Bone marrow (tissue), 2 donors: ENCODE results near the gene PLAC1.
A peak's percentile ranks its signal among the peaks of the same experiment; 100 is the strongest.

Source experiments
- DNase-seq, 2 donors: peaks; one replicate each; lab custom pipeline; 2025; lab: John Stamatoyannopoulos, UW

PLAC1 gene

GRCh38 chrX:134658002-134658759 lies at the start of gene PLAC1:
PLAC1 (minus strand) TSS chrX:134658471; CDS start chrX:134566682, 91,789 bp downstream.
- DNase-seq = no peak

- no peak for DNase-seq
Observed at GRCh38 chrX:134706138-134706537, 47.9 kb upstream of the PLAC1 start.

- no peak for DNase-seq
Observed at GRCh38 chrX:134695999-134696398, 37.7 kb upstream of the PLAC1 start.

GRCh38 chrX:134694333-134695322 lies 36.4 kb upstream of the PLAC1 start:
- DNase-seq = no peak

- DNase-seq = no peak
Observed at GRCh38 chrX:134693644-134694043, 35.4 kb upstream of the PLAC1 start.

- DNase-seq = no peak
Observed at GRCh38 chrX:134692990-134693389, 34.7 kb upstream of the PLAC1 start.

GRCh38 chrX:134692233-134692632 lies 34.0 kb upstream of the PLAC1 start:
- DNase-seq = no peak

- no peak for DNase-seq
Observed at GRCh38 chrX:134691453-134691852, 33.2 kb upstream of the PLAC1 start.

- no peak for DNase-seq
Observed at GRCh38 chrX:134688839-134689238, 30.6 kb upstream of the PLAC1 start.

- no peak for DNase-seq
Observed at GRCh38 chrX:134688031-134688823, 30.0 kb upstream of the PLAC1 start.

- no peak for DNase-seq
Observed at GRCh38 chrX:134685668-134686067, 27.4 kb upstream of the PLAC1 start.

GRCh38 chrX:134684956-134685355 lies 26.7 kb upstream of the PLAC1 start:
- no peak for DNase-seq

GRCh38 chrX:134683351-134684005 lies 25.2 kb upstream of the PLAC1 start:
- DNase-seq = no peak

GRCh38 chrX:134682081-134682480 lies 23.8 kb upstream of the PLAC1 start:
- DNase-seq = no peak

- no peak for DNase-seq
Observed at GRCh38 chrX:134679644-134680043, 21.4 kb upstream of the PLAC1 start.

- DNase-seq = no peak
Observed at GRCh38 chrX:134679221-134679620, 20.9 kb upstream of the PLAC1 start.

GRCh38 chrX:134677332-134677731 lies 19.1 kb upstream of the PLAC1 start:
- no peak for DNase-seq

- DNase-seq = no peak
Observed at GRCh38 chrX:134676436-134676835, 18.2 kb upstream of the PLAC1 start.

GRCh38 chrX:134673123-134673522 lies 14.9 kb upstream of the PLAC1 start:
- no peak for DNase-seq

GRCh38 chrX:134672101-134672500 lies 13.8 kb upstream of the PLAC1 start:
- DNase-seq = no peak

GRCh38 chrX:134671294-134671693 lies 13.0 kb upstream of the PLAC1 start:
- DNase-seq = peak in 1 of 2 donors; percentile 67
